Natural killer cell (primary cell): ENCODE measurements around the gene CLDN25. TPM values are rescaled to one million over a fixed set of nuclear protein-coding genes. Genes with fewer than 3 reads are reported as not detected.
A peak's percentile ranks its signal among the peaks of the same experiment; 100 is the strongest.

ENCODE experiments used
- ATAC-seq, 3 donors: fragments of 150-1000 bp in 2 of 3; fragments of 200-7000 bp in 1 of 3; cut with Tn5 transposase; 1 replicate in 1 of 3; 2 replicates in 2 of 3; pipeline ENCODE4 v1.10.0; 2021; ENCODE audit warnings: mild to moderate bottlenecking in 2 of 3, moderate library complexity in 2 of 3
- DNase-seq, 2 donors: peaks; one replicate each; pipeline versions ENCODE4 v3.0.0 to v3.0.0-alpha.2; 2013 to 2021; ENCODE audit warnings: mixed read lengths in 1 of 2
- H3K27ac ChIP-seq: one replicate; pipeline ENCODE4 v1.5.1; 2013; ENCODE audit warnings: mild to moderate bottlenecking, low read length
- H3K27me3 ChIP-seq: one replicate; pipeline ENCODE4 v1.6.1; 2013; ENCODE audit warnings: low read length; ENCODE audit not compliant: control insufficient read depth, insufficient read depth
- H3K36me3 ChIP-seq: one replicate; pipeline ENCODE4 v1.6.1; 2013; ENCODE audit warnings: low read length; ENCODE audit not compliant: control insufficient read depth, insufficient read depth
- H3K4me1 ChIP-seq: one replicate; pipeline ENCODE4 v1.6.1; 2013; ENCODE audit warnings: low read length; ENCODE audit not compliant: control insufficient read depth, insufficient read depth
- H3K4me3 ChIP-seq: one replicate; pipeline ENCODE4 v1.5.1; 2013; ENCODE audit warnings: low read length
- H3K9me3 ChIP-seq: one replicate; pipeline ENCODE4 v1.6.1; 2013; ENCODE audit warnings: low read length; ENCODE audit not compliant: control insufficient read depth, insufficient read depth
- H3K27ac Mint-ChIP-seq, 2 donors: one replicate each; pipeline ENCODE4 v1.8.0; 2022; ENCODE audit warnings: mild to moderate bottlenecking in 2 of 2, mixed read lengths in 2 of 2, moderate library complexity in 1 of 2
- H3K27me3 Mint-ChIP-seq, 2 donors: one replicate each; pipeline ENCODE4 v1.8.0; 2022; ENCODE audit warnings: low read depth in 2 of 2, mixed read lengths in 2 of 2
- H3K36me3 Mint-ChIP-seq: one replicate; pipeline ENCODE4 v1.8.0; 2022; ENCODE audit warnings: mixed read lengths
- H3K4me1 Mint-ChIP-seq, 2 donors: one replicate each; pipeline ENCODE4 v1.8.0; 2022; ENCODE audit warnings: mixed read lengths in 2 of 2
- H3K4me3 Mint-ChIP-seq: one replicate; pipeline ENCODE4 v1.8.0; 2022; ENCODE audit warnings: mild to moderate bottlenecking, moderate library complexity, mixed read lengths
- H3K9me3 Mint-ChIP-seq, 2 donors: one replicate each; pipeline ENCODE4 v1.8.0; 2022; ENCODE audit warnings: mixed read lengths in 2 of 2
- WGBS: methylation state at CpG from one replicate; pipeline ENCODE4 v1.1.7; 2013; ENCODE audit warnings: missing lambda C conversion rate; ENCODE audit not compliant: insufficient coverage; 5-methylcytosine and 5-hydroxymethylcytosine counted together
- intact Hi-C: fragments of 100-400 bp; cut with micrococcal nuclease; formaldehyde crosslinking; loops from one replicate; pipeline ENCODE4 v1.14.2; 2022
- total RNA-seq, 4 donors: library from RNA; stranded (reverse); fragments of 120-200 nt in 1 of 4; gene quantifications; one replicate each; pipeline versions ENCODE4 v1.2.3 to v1.2.4, GENCODE V29; 2013 to 2022
- TF ChIP-seq, protein P1 (sequence below): fragments of 200-600 bp; IDR thresholded peaks from one replicate; pipeline ENCODE4 v1.8.0; 2022; ENCODE audit warnings: antibody characterized with exemption

CLDN25 gene
- not detected for total RNA-seq
- total RNA-seq (2013): not detected

DNA sequence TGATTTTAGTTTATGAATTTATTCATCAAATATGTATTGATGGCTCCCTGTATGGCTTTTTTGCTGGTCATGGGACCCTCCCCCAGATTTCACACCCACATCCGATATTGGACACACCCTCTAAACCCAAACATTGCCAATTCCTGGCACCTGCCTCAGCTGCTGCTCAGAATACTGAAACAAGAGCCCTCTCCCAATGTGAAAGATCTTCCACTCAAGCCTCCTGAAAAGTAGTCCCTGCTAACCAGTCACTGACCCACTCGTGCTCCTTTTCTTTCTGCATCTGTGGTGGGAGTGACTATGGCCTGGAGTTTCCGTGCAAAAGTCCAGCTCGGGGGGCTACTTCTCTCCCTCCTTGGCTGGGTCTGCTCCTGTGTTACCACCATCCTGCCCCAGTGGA is at the start of gene CLDN25:
CLDN25 (plus strand) TSS at position 301 of the 400 bp plus-strand sequence; CDS start at position 301, 0 bp downstream.
- Histone ChIP-seq H3K27ac (no peak within 1 kb of the TSS), H3K27me3 (no peaks in the 10 kb centered on the region), H3K4me3 (no peak within 1 kb of the TSS), H3K36me3 (no peaks in the 10 kb centered on the region), H3K4me1 (no peaks in the 10 kb centered on the region), H3K9me3 (no peaks in the 10 kb centered on the region)
- 85% methylated on average over 4 of the region's 4 CpGs for WGBS
- TF ChIP-seq, protein P1, sequence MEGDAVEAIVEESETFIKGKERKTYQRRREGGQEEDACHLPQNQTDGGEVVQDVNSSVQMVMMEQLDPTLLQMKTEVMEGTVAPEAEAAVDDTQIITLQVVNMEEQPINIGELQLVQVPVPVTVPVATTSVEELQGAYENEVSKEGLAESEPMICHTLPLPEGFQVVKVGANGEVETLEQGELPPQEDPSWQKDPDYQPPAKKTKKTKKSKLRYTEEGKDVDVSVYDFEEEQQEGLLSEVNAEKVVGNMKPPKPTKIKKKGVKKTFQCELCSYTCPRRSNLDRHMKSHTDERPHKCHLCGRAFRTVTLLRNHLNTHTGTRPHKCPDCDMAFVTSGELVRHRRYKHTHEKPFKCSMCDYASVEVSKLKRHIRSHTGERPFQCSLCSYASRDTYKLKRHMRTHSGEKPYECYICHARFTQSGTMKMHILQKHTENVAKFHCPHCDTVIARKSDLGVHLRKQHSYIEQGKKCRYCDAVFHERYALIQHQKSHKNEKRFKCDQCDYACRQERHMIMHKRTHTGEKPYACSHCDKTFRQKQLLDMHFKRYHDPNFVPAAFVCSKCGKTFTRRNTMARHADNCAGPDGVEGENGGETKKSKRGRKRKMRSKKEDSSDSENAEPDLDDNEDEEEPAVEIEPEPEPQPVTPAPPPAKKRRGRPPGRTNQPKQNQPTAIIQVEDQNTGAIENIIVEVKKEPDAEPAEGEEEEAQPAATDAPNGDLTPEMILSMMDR: no peak
- Mint-ChIP-seq H3K27me3 (peaks cover 28 to 35% of the 10 kb centered on the region in 2 donors), H3K9me3 (no peaks in the 10 kb centered on the region), H3K4me3 (no peak within 1 kb of the TSS), H3K4me1 (no peaks in the 10 kb centered on the region), H3K27ac (no peak within 1 kb of the TSS), H3K36me3 (no peaks in the 10 kb centered on the region)
- intact Hi-C loops: loop anchor here (10.0 kb wide), 1 partner anchor 95 kb away; the partner anchor contains the start of gene USP28
- ATAC-seq: no peak
- DNase-seq: no peak

DNA sequence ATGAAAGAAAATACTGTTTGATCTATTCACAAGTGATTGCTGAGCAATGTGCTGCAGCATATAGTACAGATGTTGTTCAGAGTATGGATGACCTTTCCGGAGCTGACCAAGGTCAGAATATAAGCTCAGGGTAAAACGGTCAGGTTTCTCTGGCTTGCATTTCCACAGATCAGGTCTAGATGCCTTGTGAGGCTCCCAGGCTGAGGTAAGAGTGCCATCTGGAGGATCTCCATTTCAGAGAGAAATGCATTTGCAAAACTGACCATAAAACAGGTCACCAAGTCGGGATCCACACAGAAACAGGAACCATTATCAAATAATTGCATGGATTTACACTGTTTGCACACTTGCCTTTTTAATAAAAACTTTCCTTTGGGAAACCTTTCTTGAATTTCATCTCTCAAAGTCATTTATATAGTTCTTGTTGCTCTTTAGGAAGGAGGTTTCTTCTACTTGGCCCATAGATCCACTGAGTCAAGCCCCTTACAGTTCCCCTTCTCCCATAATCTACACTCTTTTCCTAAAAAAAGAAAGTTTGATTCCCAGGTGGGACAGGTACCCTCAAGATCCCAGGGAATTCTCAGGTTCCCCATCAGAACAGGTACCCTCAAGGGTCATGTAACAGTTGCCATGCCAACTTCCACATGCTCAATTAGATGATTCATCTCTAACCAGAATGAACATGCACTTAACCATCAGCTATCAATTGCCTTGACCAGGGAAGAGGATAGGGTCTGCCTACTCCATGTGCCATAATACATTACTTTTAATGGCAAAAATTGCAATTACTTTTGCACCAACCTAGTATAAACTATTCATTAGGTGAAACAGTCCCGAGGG is 48.5 kb upstream of the CLDN25 start:
- TF ChIP-seq, protein P1: no peak
- WGBS: 83% methylated on average over 3 of the region's 4 CpGs
- Mint-ChIP-seq H3K27ac (no peak overlapping the region), H3K9me3 (no peaks in the 10 kb centered on the region), H3K27me3 (no peaks in the 10 kb centered on the region), H3K4me1 (no peaks in the 10 kb centered on the region), H3K4me3 (no peak overlapping the region), H3K36me3 (peaks cover 22% of the 10 kb centered on the region)
- H3K4me1 ChIP-seq: no peaks in the 10 kb centered on the region
- peaks cover 18% of the 10 kb centered on the region for H3K36me3 ChIP-seq
- DNase-seq (peak in 1 of 2 donors; percentile 9), ATAC-seq (no peak)
- H3K4me3 ChIP-seq: no peak overlapping the region
- intact Hi-C loops: no loop called here
- no peak overlapping the region for H3K27ac ChIP-seq
- no peaks in the 10 kb centered on the region for H3K9me3 ChIP-seq
- H3K27me3 ChIP-seq: no peaks in the 10 kb centered on the region

DNA sequence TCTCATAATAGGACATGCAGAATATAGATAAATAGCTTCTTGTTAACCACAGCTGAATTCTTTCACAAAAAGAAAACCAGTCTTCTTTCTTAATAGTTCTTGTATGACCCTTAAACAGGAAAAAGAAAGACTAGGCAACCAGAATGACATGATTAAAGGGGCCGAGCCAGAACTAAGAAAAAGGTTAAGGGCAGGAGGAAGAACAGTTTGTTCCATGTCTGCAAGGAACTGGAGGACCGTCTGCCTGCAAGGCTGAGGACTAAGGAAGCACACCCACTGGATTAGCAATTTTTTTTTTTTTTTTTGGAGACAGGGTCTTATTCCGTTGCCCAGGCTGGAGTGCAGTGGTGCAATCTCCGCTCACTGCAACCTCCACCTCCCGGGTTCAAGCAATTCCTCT is 47.5 kb upstream of the CLDN25 start:
- H3K27ac Mint-ChIP-seq: no peak overlapping the region
- Histone ChIP-seq H3K27me3 (no peaks in the 10 kb centered on the region), H3K4me3 (no peak overlapping the region), H3K4me1 (no peaks in the 10 kb centered on the region), H3K27ac (no peak overlapping the region), H3K36me3 (peaks cover 27% of the 10 kb centered on the region), H3K9me3 (no peaks in the 10 kb centered on the region)
- ATAC-seq (no peak), DNase-seq (no peak)
- H3K9me3 Mint-ChIP-seq: no peaks in the 10 kb centered on the region
- no peaks in the 10 kb centered on the region for H3K27me3 Mint-ChIP-seq
- WGBS: over 99% methylated on average over 5 of the region's 5 CpGs
- TF ChIP-seq, protein P1: no peak
- H3K36me3 Mint-ChIP-seq: peaks cover 22% of the 10 kb centered on the region
- intact Hi-C loops: no loop called here
- H3K4me1 Mint-ChIP-seq: no peaks in the 10 kb centered on the region
- no peak overlapping the region for H3K4me3 Mint-ChIP-seq
